K562 (cell line): Measurements from ENCODE around the gene SLC44A1. TPM values are rescaled to one million over a fixed set of nuclear protein-coding genes. Genes with fewer than 3 reads are reported as not detected.

Experiments
- ATAC-seq: fragments of 200-7000 bp; cut with Tn5 transposase; 3 replicates; pipeline ENCODE4 v1.9.1; 2020; ENCODE audit warnings: moderate library complexity
- BruUV-seq: library from RNA; stranded (reverse); fragments of 400-500 nt; replicated peaks from 2 replicates; lab custom pipeline; 2021; lab: Mats Ljungman, UMichigan
- CTCF ChIA-PET: fragments of 300-600 bp; formaldehyde crosslinking; extraction: SDS; loops from one replicate; lab custom pipeline; 2021; ENCODE audit warnings: low intra/inter-chr PET ratio; lab: Yijun Ruan, JAX
- POLR2A ChIA-PET: fragments of 300-600, 350-650 bp; sonication (Branson Sonifier 250); formaldehyde crosslinking; extraction: SDS; loops from one replicate; lab custom pipeline; 2021; ENCODE audit warnings: antibody characterized with exemption, inconsistent platforms; lab: Yijun Ruan, JAX
- DNase-seq, 4 experiments: peaks; one replicate each; pipeline versions ENCODE4 v3.0.0 to v3.0.0-alpha.2; 2011 to 2018; ENCODE audit warnings: low spot score in 3 of 4, mixed read lengths in 3 of 4; ENCODE audit errors: extremely low read depth in 1 of 4
- FAIRE-seq: peaks from 2 replicates; lab custom pipeline; 2011; peaks lifted over from hg19 to GRCh38; lab: Jason Lieb, UNC
- H2AFZ ChIP-seq: 2 replicates; pipeline ENCODE4 v1.6.0; 2011; ENCODE audit warnings: low read depth, low read length, control low read depth, inconsistent platforms
- H3K27ac ChIP-seq: fragments of 200-600 bp; 3 replicates; pipeline ENCODE4 v1.8.0; 2011; ENCODE audit warnings: low read depth, mild to moderate bottlenecking, control low read depth, inconsistent platforms, low read length, moderate library complexity, mixed read lengths; ENCODE audit errors: extremely low read depth
- H3K27me3 ChIP-seq, 2 experiments: fragments of 300-600 bp in 1 of 2; 2 replicates in 1 of 2; 3 replicates in 1 of 2; pipeline versions ENCODE4 v1.6.0 to v1.8.0; 2011; ENCODE audit warnings: inconsistent platforms in 2 of 2, low read length in 2 of 2, mild to moderate bottlenecking in 1 of 2, mixed read lengths in 1 of 2, moderate library complexity in 1 of 2; ENCODE audit not compliant: control insufficient read depth in 2 of 2, insufficient read depth in 2 of 2
- H3K36me3 ChIP-seq: fragments of 300-600 bp; 3 replicates; pipeline ENCODE4 v1.8.0; 2011; ENCODE audit warnings: mild to moderate bottlenecking, low read length, inconsistent platforms; ENCODE audit not compliant: control insufficient read depth, insufficient read depth
- H3K4me1 ChIP-seq, 2 experiments: fragments of 200-600 bp in 1 of 2; replicated peaks in 1 of 2; 2 replicates in 1 of 2; 3 replicates in 1 of 2; pipeline versions ENCODE4 v1.5.1 to v1.8.0; 2011; ENCODE audit warnings: inconsistent platforms in 2 of 2, low read length in 2 of 2, mild to moderate bottlenecking in 1 of 2, mixed read lengths in 1 of 2, moderate library complexity in 1 of 2; ENCODE audit not compliant: control insufficient read depth in 2 of 2, insufficient read depth in 2 of 2
- H3K4me2 ChIP-seq: 2 replicates; pipeline ENCODE4 v1.6.1; 2011; ENCODE audit warnings: low read length, control low read depth, inconsistent platforms, mixed read lengths; ENCODE audit not compliant: insufficient read depth
- H3K4me3 ChIP-seq: fragments of 200-600 bp; sonication (generic), shearing (Covaris generic); 2 replicates; pipeline ENCODE4 v1.5.1; 2016; ENCODE audit warnings: control low read depth, inconsistent platforms
- H3K79me2 ChIP-seq: fragments of 200-600 bp; 3 replicates; pipeline ENCODE4 v1.8.0; 2011; ENCODE audit warnings: low read length, inconsistent platforms; ENCODE audit not compliant: control insufficient read depth, insufficient read depth
- H3K9ac ChIP-seq, 2 experiments: 2 replicates each; pipeline versions ENCODE4 v1.6.0 to v1.6.1; 2011; ENCODE audit warnings: low read depth in 2 of 2, low read length in 2 of 2, control low read depth in 1 of 2, inconsistent platforms in 1 of 2, mild to moderate bottlenecking in 1 of 2, mixed read lengths in 1 of 2; ENCODE audit not compliant: insufficient read depth in 1 of 2
- H3K9me1 ChIP-seq: one replicate; pipeline ENCODE4 v1.6.0; 2011; ENCODE audit warnings: inconsistent platforms, mild to moderate bottlenecking, low read length, moderate library complexity; ENCODE audit not compliant: control insufficient read depth, insufficient read depth
- H3K9me3 ChIP-seq: replicated peaks from 2 replicates; pipeline ENCODE4 v1.5.1; 2011; ENCODE audit warnings: low read depth, low read length, inconsistent platforms; ENCODE audit not compliant: control insufficient read depth, insufficient read depth
- H4K20me1 ChIP-seq: replicated peaks from 2 replicates; pipeline ENCODE4 v1.6.1; 2011; ENCODE audit warnings: low read length, inconsistent platforms, mixed read lengths; ENCODE audit not compliant: control insufficient read depth, insufficient read depth
- ARHGAP35 ChIP-seq: fragments of 450-650 bp; IDR thresholded peaks from 2 replicates; pipeline ENCODE4 v1.6.1; 2018; ENCODE audit not compliant: partially characterized antibody
- BCLAF1 ChIP-seq, 2 experiments: fragments of 450-650 bp in 1 of 2; IDR thresholded peaks; 2 replicates each; pipeline ENCODE4 v1.6.1; 2011 to 2017; ENCODE audit warnings: low read depth in 2 of 2, antibody characterized with exemption in 1 of 2, borderline replicate concordance in 1 of 2, low read length in 1 of 2, mild to moderate bottlenecking in 1 of 2, mixed read lengths in 1 of 2; ENCODE audit not compliant: control insufficient read depth in 1 of 2
- BMI1 ChIP-seq: fragments of 150-350 bp; IDR thresholded peaks from 2 replicates; pipeline ENCODE4 v1.6.1; 2014; ENCODE audit warnings: low read length
- CAMTA2 ChIP-seq: fragments of 250-450 bp; sonication (Bioruptor Pico); conservative IDR thresholded peaks from 2 replicates; pipeline ENCODE4 v1.5.1; 2022
- E2F4 ChIP-seq: sonication (generic); formaldehyde crosslinking; IDR thresholded peaks from 2 replicates; pipeline ENCODE4 v1.8.0; 2022; ENCODE audit warnings: mild to moderate bottlenecking, low read depth, missing genetic modification reagents
- HBP1 ChIP-seq: fragments of 450-650 bp; formaldehyde crosslinking; IDR thresholded peaks from 2 replicates; pipeline ENCODE4 v1.4.0; 2022; ENCODE audit warnings: missing genetic modification characterization
- POLR2A ChIP-seq: fragments of 450-650 bp; conservative IDR thresholded peaks from 2 replicates; pipeline ENCODE4 v1.6.1; 2016
- PPARD ChIP-seq: fragments of 250-450 bp; sonication (Bioruptor Pico); IDR thresholded peaks from 2 replicates; pipeline ENCODE4 v1.8.0; 2022; ENCODE audit warnings: inconsistent platforms, mild to moderate bottlenecking, moderate library complexity
- PTTG1 ChIP-seq: fragments of 450-650 bp; IDR thresholded peaks from 2 replicates; pipeline ENCODE4 v1.6.1; 2016; ENCODE audit warnings: low read depth, mild to moderate bottlenecking, missing genetic modification characterization, missing compliant biosample characterization
- RUNX1 ChIP-seq: sonication (generic); IDR thresholded peaks from 2 replicates; pipeline ENCODE4 v1.6.1; 2016; ENCODE audit warnings: antibody characterized with exemption, low read depth
- ZKSCAN1 ChIP-seq: fragments of 150-350 bp; IDR thresholded peaks from 2 replicates; pipeline ENCODE4 v1.6.1; 2016; ENCODE audit warnings: low read depth, low read length
- ZKSCAN8 ChIP-seq: fragments of 200-800 bp; sonication (Bioruptor generic); IDR thresholded peaks from 2 replicates; pipeline ENCODE4 v1.6.1; 2016; ENCODE audit warnings: missing genetic modification characterization, missing compliant biosample characterization
- ZNF133 ChIP-seq: fragments of 250-450 bp; sonication (Bioruptor Pico); IDR thresholded peaks from 2 replicates; pipeline ENCODE4 v1.4.0; 2020; ENCODE audit warnings: mild to moderate bottlenecking
- ZNF184 ChIP-seq: sonication (generic); formaldehyde crosslinking; IDR thresholded peaks from 2 replicates; pipeline ENCODE4 v1.5.0; 2020; ENCODE audit warnings: missing genetic modification reagents
- ZNF263 ChIP-seq: sonication (generic); formaldehyde crosslinking; IDR thresholded peaks from 2 replicates; pipeline ENCODE4 v1.8.0; 2022; ENCODE audit warnings: mild to moderate bottlenecking, missing genetic modification reagents, borderline replicate concordance
- ZNF316 ChIP-seq: fragments of 450-650 bp; IDR thresholded peaks from 2 replicates; pipeline ENCODE4 v1.6.1; 2016
- ZNF695 ChIP-seq: fragments of 450-650 bp; formaldehyde crosslinking; IDR thresholded peaks from 2 replicates; pipeline ENCODE4 v1.4.0; 2020; ENCODE audit warnings: mild to moderate bottlenecking, moderate library complexity
- ZNF696 ChIP-seq: fragments of 250-450 bp; sonication (Bioruptor Pico); conservative IDR thresholded peaks from 2 replicates; pipeline ENCODE4 v1.4.0; 2020; ENCODE audit warnings: mild to moderate bottlenecking, moderate library complexity
- WGBS: fragments of 100-300 bp; shearing (Covaris generic); methylation state at CpG from one replicate; pipeline ENCODE4 v1.1.6; 2016; ENCODE audit warnings: low coverage, mixed read lengths; ENCODE audit not compliant: insufficient coverage; ENCODE audit errors: missing lambda C conversion rate; 5-methylcytosine and 5-hydroxymethylcytosine counted together
- in situ Hi-C: fragments of 300-500 bp; cut with MboI; formaldehyde crosslinking; loops from 4 replicates; pipeline ENCODE4 v1.15.0; 2018; ENCODE audit warnings: inconsistent platforms, mixed read lengths
- intact Hi-C: fragments of 100-400 bp; cut with micrococcal nuclease; formaldehyde crosslinking; loops from 2 replicates; pipeline ENCODE4 v1.14.2; 2022
- polyA plus RNA-seq, 8 experiments: library from polyadenylated mRNA; depleted of rRNA in 4 of 8; stranded (reverse) in 5 of 8; unstranded in 3 of 8; fragments of >200 nt; fragmentation: Nextera tagmentation in 2 of 8; fragmentation: Illumina TruSeq in 1 of 8; extraction: Ambion mirVana in 2 of 8; extraction: Trizol in 1 of 8; gene quantifications; 2 replicates each; pipeline versions ENCODE4 v1.2.1 to v1.2.3, GENCODE V29; 2011 to 2014; ENCODE audit warnings: inconsistent platforms in 1 of 8, missing spikeins in 1 of 8
- total RNA-seq, 7 experiments: library from RNA; depleted of rRNA in 6 of 7; stranded (reverse); fragments of >200 nt in 6 of 7; fragmentation: Illumina TruSeq in 2 of 7; extraction: Trizol in 2 of 7; gene quantifications; 2 replicates each; pipeline versions ENCODE4 v1.2.1 to v1.2.3, GENCODE V29; 2011 to 2021; ENCODE audit warnings: low replicate concordance in 1 of 7

SLC44A1 gene
- total and polyA plus RNA-seq, 9 of the 15 experiments (the other 6 are each of a cell fraction or from before 2014, with no cell fraction given): 0.11 to 0.59 (median 0.30) TPM

GRCh38 chr9:105345626-105346025 is 101.2 kb downstream of the SLC44A1 start (continued):
- TF ChIP-seq HBP1: no peak
- no peak for TF ChIP-seq POLR2A
- no peak for TF ChIP-seq RUNX1
- no peak for TF ChIP-seq CAMTA2 (CRISPR knock-in tag)

GRCh38 chr9:105346273-105346672 is 101.8 kb downstream of the SLC44A1 start:
- Histone ChIP-seq H3K4me1 (no peaks in the 10 kb centered on the region), H4K20me1 (no peaks in the 10 kb centered on the region), H3K27ac (no peak overlapping the region), H3K4me2 (no peak overlapping the region), H3K9me1 (no peaks in the 10 kb centered on the region), H2AFZ (no peak overlapping the region), H3K9ac (no peak overlapping the region), H3K4me3 (no peak overlapping the region), H3K9me3 (no peaks in the 10 kb centered on the region), H3K27me3 (no peaks in the 10 kb centered on the region), H3K36me3 (no peaks in the 10 kb centered on the region), H3K79me2 (no peaks in the 10 kb centered on the region)
- WGBS: 4% methylated on average over 2 of the region's 2 CpGs
- ChIA-PET POLR2A (no interaction called here), CTCF (no interaction called here)
- BruUV-seq: no TSS peak
- in situ Hi-C loops (no loop called here), intact Hi-C loops (no loop called here)
- no peak for FAIRE-seq
- DNase-seq: no peak
- ATAC-seq: no peak
- TF ChIP-seq ZNF316 (no peak), ZKSCAN1 (no peak), BMI1 (no peak), ZNF133 (CRISPR knock-in tag) (no peak), ARHGAP35 (no peak), ZNF184 (CRISPR knock-in tag) (no peak), E2F4 (CRISPR knock-in tag) (no peak), BCLAF1 (IDR thresholded peaks at IDR 0.05; ENCODE audit: borderline replicate concordance in 1 of 2, control insufficient read depth in 1 of 2, low read depth in 2 of 2, low read length in 1 of 2) (no peak), ZNF263 (CRISPR knock-in tag) (no peak), ZNF696 (CRISPR knock-in tag) (no peak), ZNF695 (no peak), PPARD (CRISPR knock-in tag) (no peak), PTTG1 (tag) (no peak), ZKSCAN8 (CRISPR knock-in tag) (no peak)
